ENCODE results near the gene ANKRD63. TPM values are rescaled to one million over a fixed set of nuclear protein-coding genes. Genes with fewer than 3 reads are reported as not detected.

Gene ANKRD63
- polyA plus RNA-seq, 1 experiment = not detected

DNA sequence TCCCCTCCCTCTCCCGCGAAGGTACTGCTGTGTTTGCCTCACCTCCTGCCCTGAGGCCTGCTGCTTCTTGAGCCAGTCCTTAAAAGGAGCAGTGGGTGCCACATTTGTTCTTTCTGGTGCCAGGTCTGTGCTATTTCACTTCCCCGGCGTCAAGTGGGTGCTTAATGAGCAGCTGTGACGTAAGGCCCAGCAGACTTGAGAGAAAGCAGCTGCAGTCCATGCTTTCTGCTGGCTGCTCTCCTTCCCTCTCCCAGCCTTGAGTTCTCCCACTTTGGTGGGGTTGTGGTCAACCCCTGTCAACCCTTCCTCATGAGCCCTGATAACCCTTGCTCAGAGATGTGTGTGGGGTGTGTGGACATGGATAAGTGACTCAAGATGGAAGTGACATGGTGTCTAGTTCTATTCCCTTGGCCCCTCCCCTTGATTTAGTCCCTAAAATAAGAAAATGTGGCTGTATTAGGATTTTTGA, 47.5 kb upstream of the ANKRD63 start:
- Histone ChIP-seq H3K27me3 (ENCODE audit: control insufficient read depth, insufficient read depth, low read length) (no peaks in the 10 kb centered on the region), H3K27ac (ENCODE audit: low read depth, low read length) (no peak overlapping the region), H3K4me3 (ENCODE audit: low read depth, low read length) (no peak overlapping the region), H3K9me3 (ENCODE audit: control insufficient read depth, insufficient read depth, low read length) (no peaks in the 10 kb centered on the region)
- POLR2A ChIA-PET = interaction anchor here (1.3 to 7.6 kb wide), 2 partner anchors 9 to 14 kb away, joined by 5 to 101 read pairs; partner anchors contain the start of gene CCDC9B
- CTCF ChIA-PET = interaction anchor here (4.1 kb wide), 1 partner anchor 9 kb away, joined by 50 read pairs; the partner anchor contains the start of gene CCDC9B
- TF ChIP-seq, protein P1, sequence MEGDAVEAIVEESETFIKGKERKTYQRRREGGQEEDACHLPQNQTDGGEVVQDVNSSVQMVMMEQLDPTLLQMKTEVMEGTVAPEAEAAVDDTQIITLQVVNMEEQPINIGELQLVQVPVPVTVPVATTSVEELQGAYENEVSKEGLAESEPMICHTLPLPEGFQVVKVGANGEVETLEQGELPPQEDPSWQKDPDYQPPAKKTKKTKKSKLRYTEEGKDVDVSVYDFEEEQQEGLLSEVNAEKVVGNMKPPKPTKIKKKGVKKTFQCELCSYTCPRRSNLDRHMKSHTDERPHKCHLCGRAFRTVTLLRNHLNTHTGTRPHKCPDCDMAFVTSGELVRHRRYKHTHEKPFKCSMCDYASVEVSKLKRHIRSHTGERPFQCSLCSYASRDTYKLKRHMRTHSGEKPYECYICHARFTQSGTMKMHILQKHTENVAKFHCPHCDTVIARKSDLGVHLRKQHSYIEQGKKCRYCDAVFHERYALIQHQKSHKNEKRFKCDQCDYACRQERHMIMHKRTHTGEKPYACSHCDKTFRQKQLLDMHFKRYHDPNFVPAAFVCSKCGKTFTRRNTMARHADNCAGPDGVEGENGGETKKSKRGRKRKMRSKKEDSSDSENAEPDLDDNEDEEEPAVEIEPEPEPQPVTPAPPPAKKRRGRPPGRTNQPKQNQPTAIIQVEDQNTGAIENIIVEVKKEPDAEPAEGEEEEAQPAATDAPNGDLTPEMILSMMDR (IDR thresholded peaks at IDR 0.05; ENCODE audit: low read depth, low read length) = no peak
- DNase-seq (ENCODE audit: low read depth, low spot score) = no peak

DNA sequence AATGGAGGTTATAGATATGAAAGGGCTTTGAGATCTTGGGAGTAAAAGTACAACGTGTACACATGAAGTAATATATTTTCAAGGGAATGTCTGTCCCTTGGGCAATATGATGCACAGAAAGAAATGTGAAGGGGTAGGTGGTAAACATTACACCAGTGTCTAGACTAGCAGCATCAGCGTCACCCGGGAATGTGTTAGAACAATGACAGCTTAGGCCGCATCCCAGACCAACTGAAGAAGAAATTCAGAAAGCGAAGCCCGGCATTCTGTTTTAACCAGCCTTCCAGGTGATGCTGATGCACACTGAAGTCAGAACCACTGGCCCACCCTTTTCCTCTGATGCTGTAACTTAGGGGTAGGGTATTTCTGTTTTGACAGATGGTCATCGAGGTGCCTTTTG, 46.9 kb upstream of the ANKRD63 start:
- no peak for DNase-seq (ENCODE audit: low read depth, low spot score)
- POLR2A ChIA-PET = interaction anchor here (7.6 kb wide), 1 partner anchor 10 kb away, joined by 101 read pairs; the partner anchor contains the start of gene CCDC9B
- TF ChIP-seq, protein P1 (IDR thresholded peaks at IDR 0.05; ENCODE audit: low read depth, low read length) = no peak
- H3K9me3 ChIP-seq (ENCODE audit: control insufficient read depth, insufficient read depth, low read length) = no peaks in the 10 kb centered on the region
- no peak overlapping the region for H3K4me3 ChIP-seq (ENCODE audit: low read depth, low read length)
- no peaks in the 10 kb centered on the region for H3K27me3 ChIP-seq (ENCODE audit: control insufficient read depth, insufficient read depth, low read length)
- H3K27ac ChIP-seq (ENCODE audit: low read depth, low read length) = peak overlapping the region; percentile 24
- CTCF ChIA-PET = interaction anchor here (0.9 to 4.1 kb wide), 2 partner anchors 10 to 15 kb away, joined by 3 to 50 read pairs; partner anchors contain the start of gene CCDC9B

DNA sequence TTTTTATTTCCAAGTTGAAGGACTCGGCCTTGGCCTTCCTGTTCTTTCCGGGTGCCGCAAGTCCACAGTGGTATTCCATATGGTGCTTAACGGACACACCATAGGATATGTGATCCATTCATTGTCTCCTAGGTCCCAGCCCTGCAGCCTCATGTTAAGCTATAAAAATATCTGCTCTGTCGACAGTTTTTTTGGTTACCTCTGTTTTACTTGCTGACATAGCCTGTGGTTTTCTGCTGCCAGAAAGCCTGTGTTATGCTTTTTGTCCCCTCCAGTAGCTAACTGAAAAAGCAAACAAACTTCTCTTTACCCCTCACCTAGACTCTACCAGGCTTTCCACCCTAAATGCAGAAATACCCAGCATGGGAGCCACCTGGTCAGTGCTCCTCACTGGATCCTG, 45.9 kb upstream of the ANKRD63 start:
- peak overlapping the region; percentile 62 for H3K27ac ChIP-seq (ENCODE audit: low read depth, low read length)
- CTCF ChIA-PET = interaction anchor here (0.9 to 4.1 kb wide), 5 partner anchors 11 to 54 kb away, joined by 3 to 50 read pairs (median 6); partner anchors contain the start of gene CCDC9B
- TF ChIP-seq, protein P1 (IDR thresholded peaks at IDR 0.05; ENCODE audit: low read depth, low read length) = no peak
- H3K4me3 ChIP-seq (ENCODE audit: low read depth, low read length) = no peak overlapping the region
- no peaks in the 10 kb centered on the region for H3K9me3 ChIP-seq (ENCODE audit: control insufficient read depth, insufficient read depth, low read length)
- H3K27me3 ChIP-seq (ENCODE audit: control insufficient read depth, insufficient read depth, low read length) = no peaks in the 10 kb centered on the region
- no peak for DNase-seq (ENCODE audit: low read depth, low spot score)
- POLR2A ChIA-PET = interaction anchor here (1.0 to 7.6 kb wide), 3 partner anchors 11 to 16 kb away, joined by 3 to 101 read pairs (median 5); partner anchors contain the start of gene CCDC9B

DNA sequence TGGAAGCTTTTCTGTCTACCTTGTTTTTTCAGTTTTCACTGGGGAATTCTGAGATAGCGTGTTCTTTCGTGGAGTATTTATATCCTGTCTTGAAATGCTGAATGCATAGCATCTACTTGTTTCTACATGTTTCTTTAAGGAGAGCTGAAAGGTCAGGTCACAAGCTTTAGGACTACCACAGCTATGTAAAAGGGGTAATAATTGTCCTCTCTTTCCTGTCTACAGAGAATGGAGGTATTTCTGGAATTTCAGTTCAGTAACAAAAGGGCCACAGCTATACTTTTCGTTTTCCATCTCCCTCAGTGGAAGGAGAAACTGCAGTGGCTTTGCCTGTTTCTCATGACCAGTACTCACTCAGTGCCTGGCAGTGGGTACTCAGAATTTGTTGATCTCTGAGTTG, 45.3 kb upstream of the ANKRD63 start:
- H3K4me3 ChIP-seq (ENCODE audit: low read depth, low read length) = no peak overlapping the region
- TF ChIP-seq, protein P1 (IDR thresholded peaks at IDR 0.05; ENCODE audit: low read depth, low read length) = no peak
- POLR2A ChIA-PET = interaction anchor here (1.0 to 7.6 kb wide), 3 partner anchors 12 to 17 kb away, joined by 3 to 101 read pairs (median 5); partner anchors contain the start of gene CCDC9B
- H3K27ac ChIP-seq (ENCODE audit: low read depth, low read length) = peak overlapping the region; percentile 62
- H3K27me3 ChIP-seq (ENCODE audit: control insufficient read depth, insufficient read depth, low read length) = no peaks in the 10 kb centered on the region
- no peak for DNase-seq (ENCODE audit: low read depth, low spot score)
- no peaks in the 10 kb centered on the region for H3K9me3 ChIP-seq (ENCODE audit: control insufficient read depth, insufficient read depth, low read length)
- CTCF ChIA-PET = interaction anchor here (1.0 to 4.1 kb wide), 5 partner anchors 11 to 53 kb away, joined by 3 to 50 read pairs (median 6); partner anchors contain the start of gene CCDC9B

DNA sequence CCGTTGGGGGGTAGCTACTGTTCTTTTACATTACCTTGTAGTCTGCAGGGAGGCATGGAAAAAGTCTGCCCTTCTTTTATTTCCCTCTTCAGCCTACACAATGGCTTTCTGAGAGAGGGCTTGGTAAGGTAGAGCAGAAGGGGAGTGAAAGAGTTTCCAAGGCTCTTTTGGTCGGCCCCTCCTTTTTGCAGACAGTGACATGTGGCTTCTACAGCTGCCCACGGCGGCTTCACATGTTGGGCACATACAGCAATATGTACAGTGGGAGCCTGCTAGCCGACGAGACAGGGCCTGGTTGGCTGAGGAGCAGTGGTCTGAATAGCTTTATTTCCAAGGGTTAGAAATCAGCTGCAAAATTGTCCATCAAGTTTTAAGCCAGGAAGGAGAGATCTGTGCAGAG, 44.6 kb upstream of the ANKRD63 start:
- Histone ChIP-seq H3K9me3 (ENCODE audit: control insufficient read depth, insufficient read depth, low read length) (no peaks in the 10 kb centered on the region; the same call in 1 of the 2 replicates), H3K27me3 (ENCODE audit: control insufficient read depth, insufficient read depth, low read length) (no peaks in the 10 kb centered on the region), H3K27ac (ENCODE audit: low read depth, low read length) (peak overlapping the region; percentile 49), H3K4me3 (ENCODE audit: low read depth, low read length) (0 out of 2 replicates have a peak overlapping the region, but pooled peaks have one; percentile 7)
- TF ChIP-seq, protein P1 (IDR thresholded peaks at IDR 0.05; ENCODE audit: low read depth, low read length) = no peak
- ChIA-PET CTCF (interaction anchor here (2.2 to 4.1 kb wide), 3 partner anchors 12 to 48 kb away, joined by 5 to 50 read pairs (median 11); partner anchors contain the start of gene CCDC9B), POLR2A (interaction anchor here (7.6 kb wide), 1 partner anchor 12 kb away, joined by 101 read pairs; the partner anchor contains the start of gene CCDC9B)
- DNase-seq (ENCODE audit: low read depth, low spot score) = no peak

Measured in AG04450 (cell line).